HEK293 (cell line): Measurements from ENCODE around the gene PSME4.

ENCODE experiments used
- CTCF ChIA-PET: fragments of 350-600 bp; formaldehyde crosslinking; extraction: SDS; loops from one replicate; lab custom pipeline; 2021; ENCODE audit warnings: antibody characterized with exemption; lab: Yijun Ruan, JAX
- POLR2A ChIA-PET: fragments of 300-600 bp; formaldehyde crosslinking; extraction: SDS; loops from one replicate; lab custom pipeline; 2020; ENCODE audit warnings: antibody characterized with exemption, inconsistent platforms; lab: Yijun Ruan, JAX
- H3K27ac ChIP-seq: fragments of 200-500 bp; sonication (Bioruptor generic); 2 replicates; pipeline ENCODE4 v1.5.1; 2014; ENCODE audit warnings: low read depth, low read length, control low read depth, inconsistent platforms; ENCODE audit errors: extremely low read depth
- H3K36me3 ChIP-seq, 2 experiments: fragments of 200-500 bp in 1 of 2; sonication (Bioruptor generic) in 1 of 2; 1 replicate in 1 of 2; 2 replicates in 1 of 2; pipeline ENCODE4 v1.5.1; 2014 to 2017; ENCODE audit warnings: inconsistent platforms in 2 of 2, low read length in 2 of 2; ENCODE audit not compliant: control insufficient read depth in 2 of 2, insufficient read depth in 1 of 2
- H3K4me1 ChIP-seq: fragments of 200-500 bp; sonication (Bioruptor generic); 2 replicates; pipeline ENCODE4 v1.5.1; 2014; ENCODE audit warnings: mild to moderate bottlenecking, low read length, inconsistent platforms; ENCODE audit not compliant: control insufficient read depth, insufficient read depth
- H3K4me3 ChIP-seq: 2 replicates; pipeline ENCODE4 v1.5.1; 2011; ENCODE audit warnings: low read depth, mild to moderate bottlenecking, control low read depth, low read length, moderate library complexity
- H3K9me3 ChIP-seq: fragments of 200-500 bp; sonication (Bioruptor generic); 2 replicates; pipeline ENCODE4 v1.5.1; 2014; ENCODE audit warnings: low read depth, low read length, inconsistent platforms; ENCODE audit not compliant: control insufficient read depth, insufficient read depth
- BCL11A ChIP-seq: fragments of 450-650 bp; formaldehyde crosslinking; IDR thresholded peaks from 2 replicates; pipeline ENCODE4 v1.5.1; 2016; ENCODE audit warnings: low read depth, missing biosample characterization, missing genetic modification characterization
- GFI1B ChIP-seq: fragments of 450-650 bp; formaldehyde crosslinking; IDR thresholded peaks from 2 replicates; pipeline ENCODE4 v1.5.1; 2016; ENCODE audit warnings: missing biosample characterization, missing genetic modification characterization
- MEIS1 ChIP-seq: sonication (generic); formaldehyde crosslinking; IDR thresholded peaks from 2 replicates; pipeline ENCODE4 v1.8.1; 2022; ENCODE audit warnings: missing genetic modification reagents, mild to moderate bottlenecking, borderline replicate concordance
- MZF1 ChIP-seq: fragments of 450-650 bp; formaldehyde crosslinking; IDR thresholded peaks from 2 replicates; pipeline ENCODE4 v1.5.1; 2017; ENCODE audit warnings: missing biosample characterization, missing genetic modification characterization, borderline replicate concordance
- OVOL3 ChIP-seq: fragments of 450-650 bp; formaldehyde crosslinking; IDR thresholded peaks from 2 replicates; pipeline ENCODE4 v1.5.1; 2016; ENCODE audit warnings: missing biosample characterization, missing genetic modification characterization
- PRDM6 ChIP-seq: fragments of 450-650 bp; formaldehyde crosslinking; IDR thresholded peaks from 2 replicates; pipeline ENCODE4 v1.5.1; 2017; ENCODE audit warnings: missing biosample characterization, missing genetic modification characterization
- SETDB1 ChIP-seq: IDR thresholded peaks from one replicate; pipeline ENCODE4 v1.6.1; 2017; ENCODE audit warnings: mild to moderate bottlenecking, low read length, moderate library complexity, mixed read lengths; ENCODE audit not compliant: insufficient read length
- TRIM28 ChIP-seq: IDR thresholded peaks from 2 replicates; pipeline ENCODE4 v1.6.1; 2011; ENCODE audit warnings: low read length, control low read depth, borderline replicate concordance
- YY1 ChIP-seq: fragments of 450-650 bp; formaldehyde crosslinking; IDR thresholded peaks from 2 replicates; pipeline ENCODE4 v1.5.1; 2018; ENCODE audit warnings: missing biosample characterization, missing genetic modification characterization
- ZNF157 ChIP-seq: fragments of 450-650 bp; formaldehyde crosslinking; IDR thresholded peaks from 2 replicates; pipeline ENCODE4 v1.5.1; 2016; ENCODE audit warnings: missing biosample characterization, missing genetic modification characterization
- ZNF174 ChIP-seq: fragments of 450-650 bp; formaldehyde crosslinking; IDR thresholded peaks from 2 replicates; pipeline ENCODE4 v1.5.0; 2017; ENCODE audit warnings: missing biosample characterization, mild to moderate bottlenecking, missing genetic modification characterization
- ZNF335 ChIP-seq: fragments of 450-650 bp; formaldehyde crosslinking; conservative IDR thresholded peaks from 2 replicates; pipeline ENCODE4 v1.5.1; 2016; ENCODE audit warnings: missing biosample characterization, missing genetic modification characterization
- ZNF391 ChIP-seq: fragments of 450-650 bp; formaldehyde crosslinking; IDR thresholded peaks from 2 replicates; pipeline ENCODE4 v1.5.1; 2016; ENCODE audit warnings: low read depth, missing biosample characterization, missing genetic modification characterization, borderline replicate concordance
- ZNF423 ChIP-seq: fragments of 450-650 bp; formaldehyde crosslinking; IDR thresholded peaks from 2 replicates; pipeline ENCODE4 v1.5.1; 2016; ENCODE audit warnings: missing biosample characterization, missing genetic modification characterization
- ZNF510 ChIP-seq: fragments of 450-650 bp; formaldehyde crosslinking; IDR thresholded peaks from 2 replicates; pipeline ENCODE4 v1.5.1; 2018; ENCODE audit warnings: mild to moderate bottlenecking, missing genetic modification characterization, missing biosample characterization; ENCODE audit not compliant: insufficient replicate concordance
- ZNF549 ChIP-seq: fragments of 450-650 bp; IDR thresholded peaks from 2 replicates; pipeline ENCODE4 v1.5.1; 2018; ENCODE audit warnings: missing biosample characterization, missing genetic modification characterization, mild to moderate bottlenecking, inconsistent platforms, moderate library complexity
- ZNF571 ChIP-seq: fragments of 450-650 bp; formaldehyde crosslinking; IDR thresholded peaks from 2 replicates; pipeline ENCODE4 v1.5.0; 2017; ENCODE audit warnings: missing biosample characterization, missing genetic modification characterization
- ZNF585B ChIP-seq: fragments of 450-650 bp; formaldehyde crosslinking; IDR thresholded peaks from 2 replicates; pipeline ENCODE4 v1.5.1; 2016; ENCODE audit warnings: missing biosample characterization, missing genetic modification characterization
- ZNF623 ChIP-seq: fragments of 450-650 bp; formaldehyde crosslinking; IDR thresholded peaks from 2 replicates; pipeline ENCODE4 v1.5.1; 2016; ENCODE audit warnings: missing biosample characterization, missing genetic modification characterization
- ZNF645 ChIP-seq: fragments of 450-650 bp; formaldehyde crosslinking; IDR thresholded peaks from 2 replicates; pipeline ENCODE4; 2016; ENCODE audit warnings: missing biosample characterization, missing genetic modification characterization
- ZNF677 ChIP-seq: fragments of 450-650 bp; IDR thresholded peaks from 2 replicates; pipeline ENCODE4 v1.5.0; 2018; ENCODE audit warnings: missing biosample characterization, mild to moderate bottlenecking, missing genetic modification characterization, moderate library complexity
- ZNF747 ChIP-seq: fragments of 450-650 bp; formaldehyde crosslinking; IDR thresholded peaks from 2 replicates; pipeline ENCODE4 v1.5.1; 2016; ENCODE audit warnings: missing biosample characterization, missing genetic modification characterization
- TF ChIP-seq, protein P1 (sequence below): fragments of 450-650 bp; IDR thresholded peaks from 2 replicates; pipeline ENCODE4 v1.5.1; 2018; ENCODE audit warnings: missing biosample characterization, mild to moderate bottlenecking, missing genetic modification characterization
- TF ChIP-seq, protein P2 (sequence below): fragments of 450-650 bp; formaldehyde crosslinking; IDR thresholded peaks from 2 replicates; pipeline ENCODE4 v1.5.1; 2016; ENCODE audit warnings: missing biosample characterization, missing genetic modification characterization
- TF ChIP-seq, protein P3 (sequence below): fragments of 450-650 bp; formaldehyde crosslinking; IDR thresholded peaks from 2 replicates; pipeline ENCODE4 v1.5.1; 2016; ENCODE audit warnings: missing biosample characterization, missing genetic modification characterization

PSME4 gene

DNA sequence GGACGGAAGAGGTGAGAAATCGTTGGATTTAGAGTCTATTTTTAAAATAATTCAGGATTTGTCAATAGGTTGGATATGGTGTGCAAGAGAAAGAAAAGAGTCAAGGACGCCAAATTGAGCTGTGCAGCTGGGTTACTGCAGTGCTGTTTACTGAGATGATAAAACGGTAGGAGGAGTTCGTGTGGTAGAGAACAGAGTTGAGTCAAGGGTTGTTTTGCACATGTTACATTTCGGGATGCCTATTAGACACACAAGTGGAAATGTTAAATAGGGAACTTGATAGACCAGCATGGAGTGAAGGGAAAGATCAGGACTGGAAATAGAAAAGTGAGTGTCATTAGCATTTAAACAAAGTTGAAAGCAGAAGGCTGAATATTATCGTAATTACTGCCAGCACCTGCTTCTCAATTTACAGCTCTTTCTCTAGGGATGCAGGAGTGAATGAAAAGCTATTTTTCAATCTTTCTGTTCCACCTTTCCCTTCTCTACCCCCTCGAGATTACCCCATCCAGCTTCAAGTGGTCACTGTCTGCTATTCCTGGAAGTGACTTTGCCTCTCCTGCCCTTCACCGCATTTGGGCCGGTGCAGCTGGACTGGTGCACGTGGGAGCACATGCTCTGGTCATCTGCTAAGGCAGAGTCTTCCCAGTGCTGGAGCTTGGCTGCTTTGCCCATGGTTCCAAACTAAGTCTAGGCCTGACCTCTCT lies 141.4 kb downstream of the PSME4 start (continued):
- no peak for TF ChIP-seq ZNF747
- TF ChIP-seq GFI1B (tag by site-specific recombination) = no peak
- no peak for TF ChIP-seq PRDM6 (tag by site-specific recombination)
- TF ChIP-seq ZNF549 (tag by site-specific recombination) = no peak

- POLR2A ChIA-PET = no interaction called here
Measured at GRCh38 chr2:53828331-53828730, 142.5 kb downstream of the PSME4 start.

DNA sequence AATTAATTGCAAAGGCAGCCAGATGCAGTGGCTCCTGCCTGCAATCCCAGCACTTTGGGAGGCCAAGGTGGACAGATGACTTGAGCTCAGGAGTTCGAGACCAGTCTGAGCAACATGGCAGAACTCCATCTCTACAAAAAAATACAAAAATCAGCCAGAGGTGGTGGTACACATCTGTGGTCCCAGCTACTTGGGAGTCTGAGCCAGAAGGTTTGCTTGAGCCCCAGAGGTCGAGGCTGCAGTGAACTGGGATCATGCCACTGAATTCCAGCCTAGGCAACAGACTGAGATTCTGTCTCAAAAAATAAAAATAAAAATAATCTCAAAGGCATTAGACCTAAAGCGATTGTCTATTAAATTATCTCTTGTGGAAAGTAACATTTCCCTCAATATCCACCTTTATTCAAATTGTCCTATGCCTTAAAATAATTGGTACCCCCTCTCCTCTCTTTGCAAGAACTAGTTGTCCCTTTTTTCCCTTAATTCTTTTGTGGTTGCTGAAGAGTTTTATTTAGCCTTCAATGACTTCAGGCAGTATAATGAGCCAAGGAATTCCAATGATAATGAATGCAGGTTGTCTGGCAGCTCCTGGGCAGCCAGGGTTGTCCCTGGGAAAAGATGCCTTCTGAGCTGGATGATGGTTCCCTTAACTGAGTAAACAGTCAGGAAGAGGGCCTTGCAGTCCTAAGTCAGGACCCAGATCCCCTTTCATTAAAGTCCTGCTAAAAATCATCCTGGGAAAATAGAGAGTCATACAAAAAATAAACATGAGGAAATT lies 143.2 kb downstream of the PSME4 start:
- ChIA-PET POLR2A (no interaction called here), CTCF (no interaction called here)
- no peak for TF ChIP-seq YY1
- no peak for TF ChIP-seq TRIM28
- TF ChIP-seq BCL11A = no peak
- TF ChIP-seq ZNF645 (tag by site-specific recombination) = no peak
- TF ChIP-seq, protein P1, sequence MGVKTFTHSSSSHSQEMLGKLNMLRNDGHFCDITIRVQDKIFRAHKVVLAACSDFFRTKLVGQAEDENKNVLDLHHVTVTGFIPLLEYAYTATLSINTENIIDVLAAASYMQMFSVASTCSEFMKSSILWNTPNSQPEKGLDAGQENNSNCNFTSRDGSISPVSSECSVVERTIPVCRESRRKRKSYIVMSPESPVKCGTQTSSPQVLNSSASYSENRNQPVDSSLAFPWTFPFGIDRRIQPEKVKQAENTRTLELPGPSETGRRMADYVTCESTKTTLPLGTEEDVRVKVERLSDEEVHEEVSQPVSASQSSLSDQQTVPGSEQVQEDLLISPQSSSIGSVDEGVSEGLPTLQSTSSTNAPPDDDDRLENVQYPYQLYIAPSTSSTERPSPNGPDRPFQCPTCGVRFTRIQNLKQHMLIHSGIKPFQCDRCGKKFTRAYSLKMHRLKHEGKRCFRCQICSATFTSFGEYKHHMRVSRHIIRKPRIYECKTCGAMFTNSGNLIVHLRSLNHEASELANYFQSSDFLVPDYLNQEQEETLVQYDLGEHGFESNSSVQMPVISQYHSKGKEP (tag by site-specific recombination) = no peak
- TF ChIP-seq SETDB1 = no peak
- no peak overlapping the region for H3K27ac ChIP-seq
- no peaks in the 10 kb centered on the region for H3K9me3 ChIP-seq
- no peak overlapping the region for H3K4me3 ChIP-seq
- H3K4me1 ChIP-seq = no peaks in the 10 kb centered on the region
- no peaks in the 10 kb centered on the region; a peak in 1 of 3 replicates for H3K36me3 ChIP-seq

More at GRCh38 chr2:53828331-53828730, 142.5 kb downstream of the PSME4 start:
- Histone ChIP-seq H3K27ac (no peak overlapping the region), H3K9me3 (no peaks in the 10 kb centered on the region), H3K36me3 (no peaks in the 10 kb centered on the region; a peak in 1 of 3 replicates), H3K4me3 (no peak overlapping the region), H3K4me1 (no peaks in the 10 kb centered on the region)
- CTCF ChIA-PET = no interaction called here
- TF ChIP-seq ZNF677 (tag by site-specific recombination) = no peak
- TF ChIP-seq ZNF335 (tag by site-specific recombination) = no peak
- no peak for TF ChIP-seq ZNF391 (tag by site-specific recombination)
- TF ChIP-seq, protein P2, sequence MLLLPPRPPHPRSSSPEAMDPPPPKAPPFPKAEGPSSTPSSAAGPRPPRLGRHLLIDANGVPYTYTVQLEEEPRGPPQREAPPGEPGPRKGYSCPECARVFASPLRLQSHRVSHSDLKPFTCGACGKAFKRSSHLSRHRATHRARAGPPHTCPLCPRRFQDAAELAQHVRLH (tag by site-specific recombination) = no peak
- TF ChIP-seq ZNF571 = no peak
- TF ChIP-seq, protein P3, sequence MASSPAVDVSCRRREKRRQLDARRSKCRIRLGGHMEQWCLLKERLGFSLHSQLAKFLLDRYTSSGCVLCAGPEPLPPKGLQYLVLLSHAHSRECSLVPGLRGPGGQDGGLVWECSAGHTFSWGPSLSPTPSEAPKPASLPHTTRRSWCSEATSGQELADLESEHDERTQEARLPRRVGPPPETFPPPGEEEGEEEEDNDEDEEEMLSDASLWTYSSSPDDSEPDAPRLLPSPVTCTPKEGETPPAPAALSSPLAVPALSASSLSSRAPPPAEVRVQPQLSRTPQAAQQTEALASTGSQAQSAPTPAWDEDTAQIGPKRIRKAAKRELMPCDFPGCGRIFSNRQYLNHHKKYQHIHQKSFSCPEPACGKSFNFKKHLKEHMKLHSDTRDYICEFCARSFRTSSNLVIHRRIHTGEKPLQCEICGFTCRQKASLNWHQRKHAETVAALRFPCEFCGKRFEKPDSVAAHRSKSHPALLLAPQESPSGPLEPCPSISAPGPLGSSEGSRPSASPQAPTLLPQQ = no peak
- no peak for TF ChIP-seq MEIS1 (CRISPR knock-in tag)
- no peak for TF ChIP-seq ZNF423 (tag by site-specific recombination)
- no peak for TF ChIP-seq ZNF623 (tag by site-specific recombination)
- TF ChIP-seq ZNF510 (tag by site-specific recombination) = no peak
- no peak for TF ChIP-seq ZNF174 (tag by site-specific recombination)
- no peak for TF ChIP-seq OVOL3 (tag by site-specific recombination)
- no peak for TF ChIP-seq ZNF585B (tag by site-specific recombination)
- TF ChIP-seq ZNF157 (tag by site-specific recombination) = no peak
- TF ChIP-seq MZF1 (tag by site-specific recombination) = no peak
